KBM-7 (cell line): ENCODE data around the gene RAB27B.

Source experiments
- DNase-seq: peaks from one replicate; pipeline ENCODE4 v3.0.0-alpha.2; 2015
- in situ Hi-C: fragments of 300-500 bp; cut with MboI; formaldehyde crosslinking; loops from 2 replicates; pipeline ENCODE4 v1.14.3; 2020; ENCODE audit warnings: low sequenced_read_pairs, low pct_unique_long_range_greater_than_20kb, mixed read lengths

RAB27B gene

GRCh38 chr18:54899500-54899899, 71.2 kb downstream of the RAB27B start:
- DNase-seq, result no peak
- in situ Hi-C loops, result no loop called here

GRCh38 chr18:54900290-54900689, 72.0 kb downstream of the RAB27B start:
- in situ Hi-C loops, result no loop called here
- DNase-seq, result no peak

- in situ Hi-C loops, result no loop called here
Measured at GRCh38 chr18:54904581-54904980, 76.3 kb downstream of the RAB27B start.

GRCh38 chr18:54905629-54906028, 77.4 kb downstream of the RAB27B start:
- DNase-seq, result no peak
- in situ Hi-C loops, result no loop called here

More at GRCh38 chr18:54904581-54904980, 76.3 kb downstream of the RAB27B start:
- DNase-seq, result no peak

- in situ Hi-C loops, result no loop called here
- no peak for DNase-seq
Measured at GRCh38 chr18:54906331-54907185, 78.3 kb downstream of the RAB27B start.

DNA sequence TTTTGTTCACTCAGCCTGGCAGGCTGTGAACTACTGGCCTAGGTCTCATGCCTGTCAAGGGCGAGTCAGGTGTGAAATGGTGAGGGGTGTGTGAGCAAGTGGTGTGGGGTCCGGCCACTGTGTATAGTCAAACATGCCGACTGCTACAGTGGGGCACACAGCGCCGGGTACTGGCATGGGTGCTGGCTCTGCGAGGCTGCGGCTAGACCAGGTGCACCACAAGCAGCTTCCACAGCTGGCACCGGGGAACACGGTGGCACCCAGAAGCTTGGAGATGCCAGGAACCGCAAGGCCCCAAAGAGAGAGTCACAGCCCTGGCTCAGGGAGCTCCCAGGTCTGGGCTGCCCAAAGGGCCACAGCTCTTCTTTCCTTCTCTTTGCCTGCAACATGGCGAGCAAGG, 81.3 kb downstream of the RAB27B start:
- in situ Hi-C loops, result no loop called here

DNA sequence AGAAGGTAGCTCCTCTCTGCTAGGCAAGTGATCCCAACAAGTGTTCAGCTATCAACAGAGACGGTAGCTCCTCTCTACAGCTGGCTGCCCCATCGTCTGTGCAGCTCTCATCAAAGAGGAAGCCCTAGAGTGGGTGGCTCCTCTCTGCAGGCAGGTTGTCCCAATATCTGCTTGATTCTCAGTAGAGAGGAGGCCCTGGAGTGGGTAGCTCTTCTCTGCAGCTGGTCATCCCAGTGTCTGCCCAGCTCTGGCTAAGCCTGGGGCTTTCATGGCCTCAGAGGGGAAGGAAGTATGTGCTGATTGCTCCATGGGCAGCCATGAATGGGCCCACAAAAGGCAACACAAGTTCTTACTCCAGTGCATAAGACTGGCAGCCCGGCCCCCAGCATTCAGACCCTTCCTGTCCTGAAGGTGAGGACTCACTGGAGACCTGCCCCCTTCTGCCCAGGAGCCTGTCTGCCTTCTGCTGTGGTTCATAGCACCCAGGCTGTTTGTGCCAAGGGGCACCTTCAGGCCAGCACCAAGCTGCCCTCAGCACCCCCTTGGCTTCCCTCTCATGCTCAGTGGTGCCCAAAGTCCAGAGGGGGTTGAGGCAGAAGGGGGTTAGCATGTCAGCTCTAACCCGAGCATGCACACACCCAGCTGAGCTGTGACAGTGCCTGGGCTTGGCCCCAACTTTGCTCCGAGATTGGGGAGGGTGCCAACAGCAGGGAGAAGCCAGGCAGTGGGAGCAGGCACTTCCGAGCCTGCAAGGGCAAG, 82.1 kb downstream of the RAB27B start:
- DNase-seq, result no peak
- in situ Hi-C loops, result no loop called here

More for the DNA sequence above, 81.3 kb downstream of the RAB27B start:
- no peak for DNase-seq

DNA sequence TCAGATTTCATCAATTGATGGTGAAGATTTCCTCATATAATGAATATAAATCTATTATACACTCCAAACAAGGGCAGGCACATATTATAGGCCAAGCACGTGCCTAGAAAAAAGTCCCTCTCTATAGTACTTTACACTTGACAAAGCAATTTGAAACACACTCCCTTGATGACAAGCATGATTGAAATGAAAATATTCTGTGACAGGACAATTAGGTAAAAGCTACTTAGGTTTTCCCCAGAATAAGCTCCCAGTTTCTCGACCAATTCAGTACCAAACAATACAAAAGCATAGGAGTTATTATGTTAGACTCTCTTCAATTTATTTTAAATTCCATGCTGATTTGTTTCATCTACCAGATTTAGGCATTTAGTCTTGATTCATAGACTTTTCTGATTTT, 83.3 kb downstream of the RAB27B start:
- in situ Hi-C loops, result no loop called here
- DNase-seq, result no peak

- in situ Hi-C loops, result no loop called here
- no peak for DNase-seq
Measured at GRCh38 chr18:54914816-54915215, 86.5 kb downstream of the RAB27B start.

DNA sequence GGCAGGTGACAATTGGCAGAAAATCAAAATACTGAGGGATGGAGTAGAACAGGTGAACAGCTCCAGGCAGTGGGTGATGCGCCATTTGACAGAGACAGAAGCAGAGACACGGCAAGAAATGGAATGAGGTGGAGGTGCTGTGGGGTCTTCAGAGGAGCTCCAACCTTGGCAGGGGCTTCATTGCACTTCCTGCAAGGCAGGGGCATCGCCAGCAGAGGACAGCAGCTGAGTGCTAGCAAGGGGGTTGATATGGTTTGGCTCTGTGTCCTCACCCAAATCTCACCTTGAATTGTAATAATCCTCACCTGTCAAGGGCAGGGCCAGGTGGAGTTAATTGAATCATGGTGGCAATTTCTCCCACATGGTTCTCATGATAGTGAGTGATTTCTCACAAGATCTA, 88.2 kb downstream of the RAB27B start:
- in situ Hi-C loops, result no loop called here
- DNase-seq, result no peak

DNA sequence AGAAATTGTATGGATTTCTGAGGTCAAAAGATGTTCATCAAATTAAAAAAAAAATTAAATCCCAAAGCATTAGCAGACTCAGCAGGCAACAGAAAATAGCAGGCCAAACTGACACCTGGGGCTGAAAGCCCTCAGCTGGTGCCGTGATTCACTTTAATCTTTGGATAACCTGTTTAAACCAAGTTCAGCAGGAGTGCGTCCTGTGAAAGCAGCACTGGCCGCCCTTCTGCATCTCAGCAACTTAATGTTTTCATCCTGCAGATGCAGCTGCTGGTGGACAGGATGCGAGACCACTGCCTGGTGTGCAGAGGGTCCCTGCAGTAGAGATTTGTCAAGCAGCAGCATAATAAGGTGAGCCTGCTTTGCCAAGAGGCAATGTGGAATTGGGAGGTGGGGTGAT, 89.8 kb downstream of the RAB27B start:
- in situ Hi-C loops, result no loop called here

GRCh38 chr18:54919412-54919811, 91.1 kb downstream of the RAB27B start:
- in situ Hi-C loops, result no loop called here
- DNase-seq, result no peak

More for the DNA sequence above, 89.8 kb downstream of the RAB27B start:
- no peak for DNase-seq

DNA sequence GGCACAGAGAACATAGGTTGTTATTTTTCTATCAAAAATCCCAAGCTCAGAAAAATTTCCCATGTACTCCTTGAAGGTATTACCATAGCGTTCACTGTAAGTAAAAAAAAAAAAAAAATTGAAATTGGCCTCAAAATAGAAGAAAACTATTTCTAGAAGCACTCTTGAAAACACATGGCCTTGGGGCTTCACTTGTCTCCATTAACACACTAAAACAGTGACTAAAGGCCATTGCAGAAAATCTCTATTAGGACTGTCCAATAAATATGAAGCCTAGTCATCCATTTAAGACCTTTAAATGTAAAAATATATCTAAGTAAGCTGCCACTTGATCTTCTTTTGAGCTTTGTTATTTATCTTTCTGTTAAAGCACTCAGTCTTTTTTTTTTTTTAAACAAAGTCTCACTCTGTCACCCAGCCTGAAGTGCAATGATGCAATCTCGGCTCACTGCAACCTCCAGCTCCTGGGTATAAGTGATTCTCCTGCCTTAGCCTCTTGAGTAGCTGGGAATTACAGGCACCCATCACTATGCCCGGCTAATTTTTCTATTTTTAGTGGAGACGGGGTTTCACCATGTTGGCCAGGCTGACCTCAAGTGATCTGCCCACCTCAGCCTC, 95.2 kb downstream of the RAB27B start:
- in situ Hi-C loops, result no loop called here
- DNase-seq, result no peak

GRCh38 chr18:54924948-54925347, 96.7 kb downstream of the RAB27B start:
- in situ Hi-C loops, result no loop called here
- DNase-seq, result no peak

DNA sequence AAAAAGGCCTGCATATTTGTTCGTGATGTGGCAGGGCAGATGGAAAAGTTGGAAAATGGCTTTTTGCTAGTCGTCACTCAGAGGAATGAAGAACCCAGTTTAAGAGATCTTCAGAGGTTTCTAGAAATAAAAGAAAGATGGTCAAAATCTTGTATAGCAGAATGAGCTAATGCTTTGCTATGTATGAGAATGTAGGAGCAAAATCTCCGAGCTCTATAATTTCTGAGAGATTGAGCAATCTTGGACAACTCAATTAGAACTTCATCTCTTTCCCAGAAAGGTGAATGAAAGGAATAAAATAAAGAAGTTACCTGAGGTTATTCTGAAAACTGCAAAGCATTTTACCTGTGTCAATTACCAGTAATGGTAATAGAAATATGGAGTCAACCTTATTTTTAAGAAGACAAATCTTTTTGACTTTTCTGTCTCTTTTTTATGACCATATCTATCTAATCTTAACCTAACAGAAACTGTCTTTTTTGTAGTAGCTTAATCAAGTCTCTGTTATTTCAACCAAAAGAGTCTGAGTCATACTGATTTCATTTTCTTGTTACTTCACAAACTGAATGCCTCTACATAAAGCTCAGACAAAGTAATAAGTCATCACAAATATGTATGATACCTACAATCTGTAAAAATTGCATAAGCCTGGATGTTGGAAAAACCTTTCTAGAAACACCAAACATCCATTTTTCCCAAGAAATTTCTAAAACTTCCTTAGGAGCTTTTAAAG, 98.5 kb downstream of the RAB27B start:
- in situ Hi-C loops, result no loop called here
- DNase-seq, result no peak

- in situ Hi-C loops, result no loop called here
- DNase-seq, result no peak
Measured at GRCh38 chr18:54928236-54928635, 100.0 kb downstream of the RAB27B start.

GRCh38 chr18:54931152-54931551, 102.9 kb downstream of the RAB27B start:
- in situ Hi-C loops, result no loop called here
- DNase-seq, result no peak

- in situ Hi-C loops, result no loop called here
- DNase-seq, result no peak
Measured at GRCh38 chr18:54932472-54932871, 104.2 kb downstream of the RAB27B start.

GRCh38 chr18:54938506-54938905, 110.2 kb downstream of the RAB27B start:
- no peak for DNase-seq
- in situ Hi-C loops, result no loop called here
